HepG2 (cell line): ENCODE data around the gene TGFA. TPM values are rescaled to one million over a fixed set of nuclear protein-coding genes. Genes with fewer than 3 reads are reported as not detected.

Experiments
- ATF6 ChIP-seq: sonication (generic); formaldehyde crosslinking; conservative IDR thresholded peaks from 2 replicates; pipeline ENCODE4 v1.4.0; 2020; ENCODE audit warnings: missing genetic modification reagents
- DR1 ChIP-seq: sonication (generic); formaldehyde crosslinking; IDR thresholded peaks from 2 replicates; pipeline ENCODE4 v1.8.0; 2021; ENCODE audit warnings: mild to moderate bottlenecking, missing genetic modification reagents, inconsistent platforms
- FUBP1 ChIP-seq: sonication (generic); formaldehyde crosslinking; IDR thresholded peaks from 2 replicates; pipeline ENCODE4 v1.5.1; 2020; ENCODE audit warnings: missing genetic modification reagents, mild to moderate bottlenecking, borderline replicate concordance
- RBFOX2 ChIP-seq: fragments of 200-400 bp; formaldehyde crosslinking; IDR thresholded peaks from 2 replicates; pipeline ENCODE4 v1.6.1; 2017; ENCODE audit warnings: low read depth, mild to moderate bottlenecking, low read length
- RFXANK ChIP-seq: IDR thresholded peaks from 2 replicates; pipeline ENCODE4 v1.6.1; 2016
- ZBTB4 ChIP-seq: sonication (generic); formaldehyde crosslinking; IDR thresholded peaks from 2 replicates; pipeline ENCODE4 v1.4.0; 2020; ENCODE audit warnings: missing genetic modification reagents, mild to moderate bottlenecking, borderline replicate concordance
- ZNF281 ChIP-seq: sonication (generic); formaldehyde crosslinking; IDR thresholded peaks from 2 replicates; pipeline ENCODE4 v1.4.0; 2020; ENCODE audit warnings: missing genetic modification reagents, borderline replicate concordance
- ZNF407 ChIP-seq: sonication (generic); formaldehyde crosslinking; IDR thresholded peaks from one replicate; pipeline ENCODE4 v1.5.1; 2020; ENCODE audit warnings: mild to moderate bottlenecking, missing genetic modification reagents; ENCODE audit errors: not compliant biosample characterization
- polyA plus RNA-seq, 8 experiments: library from polyadenylated mRNA; depleted of rRNA in 3 of 8; stranded (reverse) in 7 of 8; unstranded in 1 of 8; fragments of >200 nt; fragmentation: Illumina TruSeq in 4 of 8; extraction: Trizol in 4 of 8; gene quantifications; 2 replicates each; pipeline versions ENCODE4 v1.2.1 to v1.2.3, GENCODE V29; 2011 to 2016; ENCODE audit warnings: low read depth in 4 of 8, missing spikeins in 1 of 8, mixed read lengths in 1 of 8; ENCODE audit not compliant: insufficient read depth in 1 of 8
- total RNA-seq, 5 experiments: library from RNA; depleted of rRNA; stranded (reverse); fragments of >200 nt; fragmentation: Illumina TruSeq; extraction: Trizol; gene quantifications; 2 replicates each; pipeline ENCODE4 v1.2.3, GENCODE V29; 2016; ENCODE audit warnings: low read depth in 1 of 5

Gene TGFA
- total and polyA plus RNA-seq, 2 of the 13 experiments (the other 11 are each of a cell fraction or from before 2014, with no cell fraction given), result 7.8 to 15.3 TPM

GRCh38 chr2:70509565-70509964, 44.1 kb downstream of the TGFA start (continued):
- no peak for TF ChIP-seq ZNF407
- TF ChIP-seq FUBP1, result no peak
- no peak for TF ChIP-seq ZBTB4 (CRISPR knock-in tag)
- TF ChIP-seq ZNF281 (CRISPR knock-in tag), result no peak
- no peak for TF ChIP-seq ATF6 (CRISPR knock-in tag)
- no peak for TF ChIP-seq RFXANK (CRISPR knock-in tag)
- TF ChIP-seq DR1 (CRISPR knock-in tag), result no peak
- TF ChIP-seq RBFOX2, result no peak
